ENCODE data around the gene LPP. TPM values are rescaled to one million over a fixed set of nuclear protein-coding genes. Genes with fewer than 3 reads are reported as not detected.

Gene LPP
- polyA plus RNA-seq, 1 donor (not counting 4 experiments of a cell fraction or from before 2014, with no cell fraction given), result 16.0 TPM

DNA sequence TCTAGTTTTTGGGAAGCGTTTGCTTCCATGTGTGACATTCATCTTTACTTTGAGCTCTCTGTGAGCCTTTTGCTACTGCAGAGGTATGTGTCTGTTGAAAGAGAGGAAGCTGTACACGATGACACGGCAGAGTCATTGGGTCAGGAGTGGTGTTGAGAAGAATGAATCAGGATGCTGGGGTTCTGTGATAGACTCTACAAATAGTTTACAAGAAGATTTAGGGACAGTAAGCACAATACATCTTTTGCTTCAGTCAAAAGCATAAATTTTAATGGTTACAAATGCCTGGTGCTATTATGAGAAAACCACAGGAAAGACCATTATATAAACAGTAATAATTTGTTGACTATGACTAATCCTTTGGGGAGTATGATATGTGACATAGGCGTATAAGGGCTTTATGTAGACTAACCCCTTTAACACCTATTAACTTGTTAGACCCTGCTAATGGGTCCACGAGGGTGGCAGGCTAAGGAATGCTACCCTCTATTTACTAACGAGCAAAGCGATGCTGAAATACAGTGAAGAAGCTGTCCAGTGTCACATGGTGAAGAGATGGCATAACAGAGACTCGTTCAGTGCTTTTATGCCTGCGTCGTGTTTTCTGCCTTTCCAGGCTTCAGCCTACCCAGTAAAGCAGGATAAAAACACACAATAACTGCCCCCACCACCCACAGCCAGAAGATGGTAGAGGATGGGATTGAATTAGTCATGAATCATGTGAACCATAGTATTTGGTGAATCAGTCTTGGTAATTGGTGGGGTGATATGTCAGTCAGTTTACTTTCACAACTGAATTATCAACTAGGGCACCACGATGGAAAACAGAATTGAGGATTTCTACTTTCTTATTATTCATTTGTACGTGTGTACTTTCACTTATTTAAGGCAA lies 118.8 kb downstream of the LPP start:
- no peak for TF ChIP-seq EZH2 (IDR thresholded peaks at IDR 0.05; ENCODE audit: low read length)
- TF ChIP-seq, protein P1, sequence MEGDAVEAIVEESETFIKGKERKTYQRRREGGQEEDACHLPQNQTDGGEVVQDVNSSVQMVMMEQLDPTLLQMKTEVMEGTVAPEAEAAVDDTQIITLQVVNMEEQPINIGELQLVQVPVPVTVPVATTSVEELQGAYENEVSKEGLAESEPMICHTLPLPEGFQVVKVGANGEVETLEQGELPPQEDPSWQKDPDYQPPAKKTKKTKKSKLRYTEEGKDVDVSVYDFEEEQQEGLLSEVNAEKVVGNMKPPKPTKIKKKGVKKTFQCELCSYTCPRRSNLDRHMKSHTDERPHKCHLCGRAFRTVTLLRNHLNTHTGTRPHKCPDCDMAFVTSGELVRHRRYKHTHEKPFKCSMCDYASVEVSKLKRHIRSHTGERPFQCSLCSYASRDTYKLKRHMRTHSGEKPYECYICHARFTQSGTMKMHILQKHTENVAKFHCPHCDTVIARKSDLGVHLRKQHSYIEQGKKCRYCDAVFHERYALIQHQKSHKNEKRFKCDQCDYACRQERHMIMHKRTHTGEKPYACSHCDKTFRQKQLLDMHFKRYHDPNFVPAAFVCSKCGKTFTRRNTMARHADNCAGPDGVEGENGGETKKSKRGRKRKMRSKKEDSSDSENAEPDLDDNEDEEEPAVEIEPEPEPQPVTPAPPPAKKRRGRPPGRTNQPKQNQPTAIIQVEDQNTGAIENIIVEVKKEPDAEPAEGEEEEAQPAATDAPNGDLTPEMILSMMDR (optimal IDR thresholded peaks at IDR 0.05 in 1 of 3, IDR thresholded peaks at IDR 0.05 in 1 of 3, conservative IDR thresholded peaks at IDR 0.05 in 1 of 3; ENCODE audit: extremely low read depth in 1 of 3, insufficient read depth in 2 of 3, low read length in 3 of 3), result no peak
- Histone ChIP-seq H3K4me3 (ENCODE audit: control insufficient read depth in 2 of 3, extremely low read depth in 1 of 3, insufficient read depth in 2 of 3, low read depth in 1 of 3, low read length in 3 of 3) (no peak overlapping the region), H3K9ac (ENCODE audit: control insufficient read depth, extremely low read depth, insufficient read depth, low read length) (no peak overlapping the region), H3K9me3 (ENCODE audit: control insufficient read depth, low read depth, low read length) (no peaks in the 10 kb centered on the region), H3K79me2 (ENCODE audit: control insufficient read depth, insufficient read depth, low read length) (peaks cover 6% of the 10 kb centered on the region), H3K27me3 (ENCODE audit: control insufficient read depth, extremely low read depth, insufficient read depth, low read length) (no peaks in the 10 kb centered on the region), H3K36me3 (ENCODE audit: control insufficient read depth in 2 of 2, extremely low read depth in 1 of 2, insufficient read depth in 2 of 2, low read length in 2 of 2) (peaks cover 3% of the 10 kb centered on the region in 2 experiments), H3K4me1 (ENCODE audit: control insufficient read depth, extremely low read depth, insufficient read depth, low read length) (peaks cover 14% of the 10 kb centered on the region), H2AFZ (ENCODE audit: control insufficient read depth, low read length) (no peak overlapping the region), H3K9me1 (ENCODE audit: control insufficient read depth, extremely low read depth, insufficient read depth, low read length) (no peaks in the 10 kb centered on the region), H3K27ac (ENCODE audit: control insufficient read depth, insufficient read depth, low read length) (no peak overlapping the region), H4K20me1 (ENCODE audit: control insufficient read depth, extremely low read depth, insufficient read depth, low read length) (no peaks in the 10 kb centered on the region), H3K4me2 (ENCODE audit: control insufficient read depth, extremely low read depth, insufficient read depth, low read depth, low read length) (no peak overlapping the region)
- DNase-seq (ENCODE audit: low read depth, low spot score) (no peak), FAIRE-seq (no peak)
- dilution Hi-C loops (cut with MboI; ENCODE audit: extremely low pct_ligation_motif_present, low sequenced_read_pairs), result no loop called here

DNA sequence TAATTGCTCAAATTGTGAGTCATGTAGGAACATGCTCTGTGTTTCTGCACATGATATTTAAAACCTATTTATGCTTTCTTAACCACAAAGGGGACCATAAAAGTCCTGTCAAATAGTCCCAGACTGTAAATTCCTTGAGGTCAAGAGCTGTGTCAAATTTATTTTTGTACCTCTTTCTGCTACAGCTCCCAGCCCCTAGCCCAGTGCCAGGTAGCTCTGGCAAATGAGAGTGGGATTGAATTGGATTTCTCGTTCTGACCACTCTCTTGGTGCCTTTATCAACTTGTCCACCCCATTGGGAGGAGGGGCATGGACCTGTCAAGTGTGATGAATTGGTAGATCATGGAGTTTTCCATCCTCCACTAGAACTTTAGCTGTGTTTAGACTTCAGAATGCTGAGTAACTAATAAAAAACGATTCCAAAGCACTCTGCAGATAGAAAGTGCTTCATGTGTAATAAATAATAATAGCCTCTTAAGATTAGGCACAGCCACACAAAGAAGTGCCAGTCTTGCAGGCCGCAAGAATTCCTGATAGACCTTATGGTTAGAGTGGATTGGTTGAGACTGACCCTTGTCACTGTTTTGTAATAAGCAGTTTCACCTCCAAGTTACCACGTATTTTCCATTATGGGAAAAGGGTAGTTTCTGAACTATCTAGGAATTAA lies 120.4 kb downstream of the LPP start:
- DNase-seq (ENCODE audit: low read depth, low spot score), result no peak
- dilution Hi-C loops (cut with MboI; ENCODE audit: extremely low pct_ligation_motif_present, low sequenced_read_pairs), result no loop called here
- Histone ChIP-seq H2AFZ (ENCODE audit: control insufficient read depth, low read length) (no peak overlapping the region), H3K4me2 (ENCODE audit: control insufficient read depth, extremely low read depth, insufficient read depth, low read depth, low read length) (no peak overlapping the region), H3K9me1 (ENCODE audit: control insufficient read depth, extremely low read depth, insufficient read depth, low read length) (no peaks in the 10 kb centered on the region), H3K79me2 (ENCODE audit: control insufficient read depth, insufficient read depth, low read length) (peaks cover 12% of the 10 kb centered on the region), H3K4me3 (ENCODE audit: control insufficient read depth in 2 of 3, extremely low read depth in 1 of 3, insufficient read depth in 2 of 3, low read depth in 1 of 3, low read length in 3 of 3) (no peak overlapping the region), H4K20me1 (ENCODE audit: control insufficient read depth, extremely low read depth, insufficient read depth, low read length) (no peaks in the 10 kb centered on the region), H3K9me3 (ENCODE audit: control insufficient read depth, low read depth, low read length) (no peaks in the 10 kb centered on the region), H3K36me3 (ENCODE audit: control insufficient read depth in 2 of 2, extremely low read depth in 1 of 2, insufficient read depth in 2 of 2, low read length in 2 of 2) (peaks cover 3% of the 10 kb centered on the region in 2 experiments), H3K27ac (ENCODE audit: control insufficient read depth, insufficient read depth, low read length) (no peak overlapping the region), H3K9ac (ENCODE audit: control insufficient read depth, extremely low read depth, insufficient read depth, low read length) (no peak overlapping the region), H3K27me3 (ENCODE audit: control insufficient read depth, extremely low read depth, insufficient read depth, low read length) (no peaks in the 10 kb centered on the region), H3K4me1 (ENCODE audit: control insufficient read depth, extremely low read depth, insufficient read depth, low read length) (peaks cover 24% of the 10 kb centered on the region)
- no peak for FAIRE-seq
- no peak for TF ChIP-seq EZH2 (IDR thresholded peaks at IDR 0.05; ENCODE audit: low read length)
- TF ChIP-seq, protein P1 (optimal IDR thresholded peaks at IDR 0.05 in 1 of 3, IDR thresholded peaks at IDR 0.05 in 1 of 3, conservative IDR thresholded peaks at IDR 0.05 in 1 of 3; ENCODE audit: extremely low read depth in 1 of 3, insufficient read depth in 2 of 3, low read length in 3 of 3), result no peak

Data from keratinocyte (primary cell).